NCI-H82 treated with DMSO at 0.1 percent for 48 hours (cell line): ENCODE data around the gene ZG16.
"Not testable (repeated sequence)": the region's sequence is repeated elsewhere in the genome, so short reads cannot be mapped to it uniquely, and the experiment has no call there.

Experiments used
- DNase-seq: peaks from one replicate; lab custom pipeline; 2025; ENCODE audit not compliant: unreplicated experiment; lab: John Stamatoyannopoulos, UW

Gene ZG16

GRCh38 chr16:29784901-29785500, 6.9 kb downstream of the ZG16 start:
- DNase-seq = no peak

- not testable (repeated sequence) for DNase-seq
These were observed 9.1 kb downstream of the ZG16 start for GRCh38 chr16:29787155-29787554.

GRCh38 chr16:29789775-29790182, 11.7 kb downstream of the ZG16 start:
- DNase-seq = no peak

GRCh38 chr16:29790183-29790948, 12.3 kb downstream of the ZG16 start, which contains the start of gene KIF22:
Gene KIF22, plus strand, starts transcription at chr16:29790751. Its CDS starts 9 bp downstream, at chr16:29790760.
- DNase-seq = peak; percentile 88

GRCh38 chr16:29790949-29791844, 13.1 kb downstream of the ZG16 start:
- no peak for DNase-seq

- no peak for DNase-seq
These were observed 14.1 kb downstream of the ZG16 start for GRCh38 chr16:29791845-29792807.

- not testable (repeated sequence) for DNase-seq
These were observed 15.1 kb downstream of the ZG16 start for GRCh38 chr16:29793153-29793552.

- DNase-seq = no peak
These were observed 16.2 kb downstream of the ZG16 start for GRCh38 chr16:29794231-29794710.

- DNase-seq = no peak
These were observed 24.4 kb downstream of the ZG16 start for GRCh38 chr16:29802416-29802935.

GRCh38 chr16:29804020-29804419, 26.0 kb downstream of the ZG16 start:
- DNase-seq = no peak

GRCh38 chr16:29804455-29805231, 26.6 kb downstream of the ZG16 start:
- no peak for DNase-seq

- DNase-seq = peak; percentile 88
These were observed 27.4 kb downstream of the ZG16 start for GRCh38 chr16:29805232-29806098.

GRCh38 chr16:29806099-29806579, 28.1 kb downstream of the ZG16 start, which contains the start of gene MAZ:
Gene MAZ, plus strand, starts transcription at chr16:29806529. Its CDS starts 173 bp downstream, at chr16:29806702.
- DNase-seq = peak; percentile 67

- no peak for DNase-seq
These were observed 28.8 kb downstream of the ZG16 start for GRCh38 chr16:29806641-29807425.

- peak; percentile 45 for DNase-seq
These were observed 29.6 kb downstream of the ZG16 start for GRCh38 chr16:29807426-29808218.

- no peak for DNase-seq
These were observed 30.3 kb downstream of the ZG16 start for GRCh38 chr16:29808219-29808900.
